IMR-90 (cell line): Measurements from ENCODE around the gene ADCY1. TPM values are rescaled to one million over a fixed set of nuclear protein-coding genes. Genes with fewer than 3 reads are reported as not detected.

Source experiments
- ATAC-seq: fragments of 200-7000 bp; cut with Tn5 transposase; 2 replicates; pipeline ENCODE4 v1.9.1; 2020; ENCODE audit warnings: low read depth, mild to moderate bottlenecking, moderate library complexity
- BruUV-seq: library from RNA; stranded (reverse); fragments of 400-500 nt; replicated peaks from 2 replicates; lab custom pipeline; 2021; lab: Mats Ljungman, UMichigan
- CTCF ChIA-PET: fragments of 300-600 bp; formaldehyde crosslinking; extraction: SDS; loops from one replicate; lab custom pipeline; 2021; ENCODE audit warnings: antibody characterized with exemption; lab: Yijun Ruan, JAX
- POLR2A ChIA-PET: fragments of 300-600 bp; sonication (Branson Sonifier 250); formaldehyde crosslinking; loops from one replicate; lab custom pipeline; 2022; ENCODE audit warnings: antibody characterized with exemption; ENCODE audit not compliant: unreplicated experiment; lab: Charles Lee
- DNase-seq: peaks from one replicate; pipeline ENCODE4 v3.0.0; 2013
- H2AFZ ChIP-seq: replicated peaks from 2 replicates; pipeline ENCODE3; 2013; ENCODE audit warnings: low read length, mild to moderate bottlenecking; ENCODE audit not compliant: poor library complexity
- H2AK5ac ChIP-seq: 2 replicates; pipeline ENCODE4 v1.6.1; 2013; ENCODE audit warnings: low read depth, low read length, inconsistent platforms
- H2AK9ac ChIP-seq: replicated peaks from 2 replicates; pipeline ENCODE3; 2013; ENCODE audit warnings: mild to moderate bottlenecking, low read depth, low read length, moderate library complexity; ENCODE audit not compliant: poor library complexity
- H2BK120ac ChIP-seq: 2 replicates; pipeline ENCODE4 v1.6.1; 2013; ENCODE audit warnings: low read depth, low read length, inconsistent platforms
- H2BK15ac ChIP-seq: 3 replicates; pipeline ENCODE4 v1.6.1; 2013; ENCODE audit warnings: low read depth, low read length, inconsistent platforms
- H2BK20ac ChIP-seq: 2 replicates; pipeline ENCODE4 v1.6.1; 2013; ENCODE audit warnings: low read depth, mild to moderate bottlenecking, inconsistent platforms, low read length, moderate library complexity
- H2BK5ac ChIP-seq: 2 replicates; pipeline ENCODE4 v1.6.1; 2013; ENCODE audit warnings: mild to moderate bottlenecking, low read depth, low read length, inconsistent platforms; ENCODE audit not compliant: poor library complexity, severe bottlenecking
- H3K14ac ChIP-seq: replicated peaks from 2 replicates; pipeline ENCODE4 v1.6.1; 2013; ENCODE audit warnings: low read depth, low read length, inconsistent platforms
- H3K18ac ChIP-seq: 2 replicates; pipeline ENCODE4 v1.6.1; 2013; ENCODE audit warnings: low read depth, low read length, control low read depth
- H3K23ac ChIP-seq: 2 replicates; pipeline ENCODE4 v1.6.1; 2013; ENCODE audit warnings: low read depth, low read length, inconsistent platforms
- H3K27ac ChIP-seq: 2 replicates; pipeline ENCODE4 v1.5.1; 2013; ENCODE audit warnings: mild to moderate bottlenecking, control low read depth, low read length; ENCODE audit not compliant: insufficient read depth
- H3K27me3 ChIP-seq: 2 replicates; pipeline ENCODE4 v1.6.1; 2013; ENCODE audit warnings: low read length; ENCODE audit not compliant: control insufficient read depth, insufficient read depth
- H3K36me3 ChIP-seq: 2 replicates; pipeline ENCODE4 v1.6.1; 2013; ENCODE audit warnings: low read length, mixed read lengths; ENCODE audit not compliant: control insufficient read depth, insufficient read depth
- H3K4ac ChIP-seq: 2 replicates; pipeline ENCODE4 v1.6.1; 2013; ENCODE audit warnings: low read depth, low read length, inconsistent platforms
- H3K4me1 ChIP-seq: 2 replicates; pipeline ENCODE4 v1.6.1; 2013; ENCODE audit warnings: low read length, mixed read lengths; ENCODE audit not compliant: control insufficient read depth, insufficient read depth
- H3K4me2 ChIP-seq: 2 replicates; pipeline ENCODE4 v1.6.1; 2013; ENCODE audit warnings: low read depth, mild to moderate bottlenecking, control low read depth, low read length, moderate library complexity
- H3K4me3 ChIP-seq: 2 replicates; pipeline ENCODE4 v1.5.1; 2013; ENCODE audit warnings: low read depth, mild to moderate bottlenecking, control low read depth, low read length, moderate library complexity; ENCODE audit not compliant: insufficient read depth
- H3K56ac ChIP-seq: 2 replicates; pipeline ENCODE4 v1.6.1; 2013; ENCODE audit warnings: low read length, inconsistent platforms; ENCODE audit not compliant: insufficient read depth; ENCODE audit errors: extremely low read depth
- H3K79me1 ChIP-seq, 2 experiments: 2 replicates each; pipeline ENCODE4 v1.6.1; 2013; ENCODE audit warnings: low read length in 2 of 2, inconsistent platforms in 1 of 2, low read depth in 1 of 2
- H3K9ac ChIP-seq: 2 replicates; pipeline ENCODE4 v1.6.1; 2013; ENCODE audit warnings: low read depth, low read length, control low read depth
- H3K9me1 ChIP-seq: 2 replicates; pipeline ENCODE4 v1.6.1; 2013; ENCODE audit warnings: low read length, inconsistent platforms; ENCODE audit not compliant: insufficient read depth
- H3K9me3 ChIP-seq: 2 replicates; pipeline ENCODE4 v1.6.1; 2013; ENCODE audit warnings: low read length; ENCODE audit not compliant: control insufficient read depth, insufficient read depth
- H4K20me1 ChIP-seq: 2 replicates; pipeline ENCODE4 v1.6.1; 2013; ENCODE audit warnings: low read length, inconsistent platforms; ENCODE audit not compliant: insufficient read depth
- H4K5ac ChIP-seq: 2 replicates; pipeline ENCODE4 v1.6.1; 2013; ENCODE audit warnings: mild to moderate bottlenecking, low read depth, low read length, control low read depth
- H4K8ac ChIP-seq, 2 experiments: 2 replicates each; pipeline ENCODE4 v1.6.1; 2013; ENCODE audit warnings: low read depth in 2 of 2, low read length in 2 of 2, control low read depth in 1 of 2, inconsistent platforms in 1 of 2
- H4K91ac ChIP-seq: 2 replicates; pipeline ENCODE4 v1.6.1; 2013; ENCODE audit warnings: low read depth, low read length, inconsistent platforms; ENCODE audit not compliant: insufficient read depth
- CHD1 ChIP-seq: IDR thresholded peaks from 2 replicates; pipeline ENCODE4 v1.6.1; 2012; ENCODE audit warnings: low read depth, low read length, improper control_type of control experiment
- CTCF ChIP-seq: conservative IDR thresholded peaks from 2 replicates; pipeline ENCODE4 v1.5.1; 2012; ENCODE audit warnings: mild to moderate bottlenecking, low read depth, low read length, improper control_type of control experiment
- FOS ChIP-seq: fragments of 150-350 bp; IDR thresholded peaks from 2 replicates; pipeline ENCODE4 v1.6.1; 2016; ENCODE audit warnings: low read depth, low read length
- MXI1 ChIP-seq: IDR thresholded peaks from 2 replicates; pipeline ENCODE4 v1.6.1; 2012; ENCODE audit warnings: low read depth, mild to moderate bottlenecking, low read length, moderate library complexity, borderline replicate concordance
- RAD21 ChIP-seq: IDR thresholded peaks from 2 replicates; pipeline ENCODE4 v1.6.1; 2012; ENCODE audit warnings: low read length, improper control_type of control experiment
- WGBS, 2 experiments: methylation state at CpG; one replicate each; pipeline versions ENCODE4 v1.1.5 to v1.1.7; 2013; ENCODE audit warnings: missing lambda C conversion rate in 2 of 2; ENCODE audit not compliant: insufficient read length in 1 of 2; ENCODE audit errors: extremely low coverage in 2 of 2; 5-methylcytosine and 5-hydroxymethylcytosine counted together
- dilution Hi-C: fragments of 300-500 bp; cut with HindIII; formaldehyde crosslinking; loops from one replicate; pipeline ENCODE4 v1.14.3; 2018; ENCODE audit warnings: low sequenced_read_pairs; ENCODE audit not compliant: unreplicated experiment
- in situ Hi-C: fragments of 300-500 bp; cut with MboI; formaldehyde crosslinking; loops from 3 replicates; pipeline ENCODE4 v1.14.3; 2019; ENCODE audit warnings: low sequenced_read_pairs, inconsistent platforms, mixed read lengths
- intact Hi-C: fragments of 100-400 bp; cut with micrococcal nuclease; formaldehyde crosslinking; loops from 2 replicates; pipeline ENCODE4 v1.10.0; 2022
- polyA plus RNA-seq, 3 experiments: library from polyadenylated mRNA; depleted of rRNA; stranded (reverse); fragments of >200 nt; gene quantifications; 2 replicates each; pipeline ENCODE4 v1.2.3, GENCODE V29; 2012; ENCODE audit warnings: low replicate concordance in 1 of 3
- total RNA-seq: library from RNA; depleted of rRNA; stranded (reverse); fragments of >200 nt; gene quantifications from 2 replicates; pipeline ENCODE4 v1.2.3, GENCODE V29; 2012

Gene ADCY1
- total and polyA plus RNA-seq, 2 of the 4 experiments (the other 2 are of a cell fraction): 0.18 to 0.24 TPM

GRCh38 chr7:45663965-45664633 lies 89.9 kb downstream of the ADCY1 start:
- 90% methylated on average over 2 of the region's 9 CpGs; no CpG with 5 or more reads in 1 of the 2 experiments for WGBS, 2 experiments
- 0 out of 2 replicates have a peak overlapping the region, but pooled peaks have one; percentile 43 for H2AK5ac ChIP-seq
- no peak overlapping the region for H3K56ac ChIP-seq
- H3K14ac ChIP-seq: no peak overlapping the region
- no peak for DNase-seq
- H4K91ac ChIP-seq: no peak overlapping the region
- no peak overlapping the region for H3K18ac ChIP-seq
- no peak overlapping the region for H4K5ac ChIP-seq
- H3K79me1 ChIP-seq: no peaks in the 10 kb centered on the region
- no peak overlapping the region for H2BK120ac ChIP-seq
- H3K4ac ChIP-seq: no peak overlapping the region; the same call in 1 of the 2 replicates
- intact Hi-C loops (loop anchor here (1.0 kb wide), 1 partner anchor 190 kb away; no protein-coding TSS in a partner anchor), dilution Hi-C loops (no loop called here), in situ Hi-C loops (loop anchor here (25.0 kb wide), 1 partner anchor 198 kb away; the partner anchor contains the start of gene CCDC201)
- H2BK15ac ChIP-seq: no peak overlapping the region
- no peak overlapping the region for H3K4me2 ChIP-seq
- TF ChIP-seq CTCF (no peak), MXI1 (no peak), CHD1 (no peak), FOS (no peak), RAD21 (no peak)
- H3K27ac ChIP-seq: no peak overlapping the region
- H2AFZ ChIP-seq: peak overlapping the region; percentile 32
- no peak overlapping the region for H3K4me3 ChIP-seq
- H2BK5ac ChIP-seq: no peak overlapping the region
- no peak overlapping the region for H3K23ac ChIP-seq
- no peak overlapping the region for H4K8ac ChIP-seq
- no peaks in the 10 kb centered on the region for H3K4me1 ChIP-seq
- ChIA-PET POLR2A (no interaction called here), CTCF (interaction anchor here (0.6 to 1.9 kb wide), 8 partner anchors 13 to 1661 kb away, joined by 3 to 9 read pairs (median 4); no protein-coding TSS in a partner anchor)
- no peaks in the 10 kb centered on the region for H3K36me3 ChIP-seq
- ATAC-seq: no peak
- H2AK9ac ChIP-seq: peak overlapping the region; percentile 61
- H3K9ac ChIP-seq: no peak overlapping the region
- peaks cover 10% of the 10 kb centered on the region; the same call in 1 of the 2 replicates for H3K27me3 ChIP-seq
- BruUV-seq: no TSS peak
- no peak overlapping the region for H2BK20ac ChIP-seq
- H3K9me3 ChIP-seq: no peaks in the 10 kb centered on the region
- no peaks in the 10 kb centered on the region for H4K20me1 ChIP-seq
- no peaks in the 10 kb centered on the region for H3K9me1 ChIP-seq
